SIG-M5 treated with dmso at 0.1 percent for 504 hours (cell line): ENCODE measurements around the gene FOXP2.

Source experiments
- DNase-seq: peaks from one replicate; lab custom pipeline; 2025; ENCODE audit not compliant: unreplicated experiment; lab: John Stamatoyannopoulos, UW

The FOXP2 gene

GRCh38 chr7:114708646-114709045, 294.0 kb downstream of the FOXP2 start:
- DNase-seq = no peak

- DNase-seq = no peak
These were observed 295.9 kb downstream of the FOXP2 start for GRCh38 chr7:114710499-114710898.

- no peak for DNase-seq
These were observed 296.6 kb downstream of the FOXP2 start for GRCh38 chr7:114711241-114711640.

- peak; percentile 6 for DNase-seq
These were observed 301.3 kb downstream of the FOXP2 start for GRCh38 chr7:114715907-114716306.

- no peak for DNase-seq
These were observed 304.2 kb downstream of the FOXP2 start for GRCh38 chr7:114718861-114719260.

GRCh38 chr7:114720725-114721124, 306.1 kb downstream of the FOXP2 start:
- no peak for DNase-seq

- DNase-seq = no peak
These were observed 307.9 kb downstream of the FOXP2 start for GRCh38 chr7:114722562-114722961.

DNA sequence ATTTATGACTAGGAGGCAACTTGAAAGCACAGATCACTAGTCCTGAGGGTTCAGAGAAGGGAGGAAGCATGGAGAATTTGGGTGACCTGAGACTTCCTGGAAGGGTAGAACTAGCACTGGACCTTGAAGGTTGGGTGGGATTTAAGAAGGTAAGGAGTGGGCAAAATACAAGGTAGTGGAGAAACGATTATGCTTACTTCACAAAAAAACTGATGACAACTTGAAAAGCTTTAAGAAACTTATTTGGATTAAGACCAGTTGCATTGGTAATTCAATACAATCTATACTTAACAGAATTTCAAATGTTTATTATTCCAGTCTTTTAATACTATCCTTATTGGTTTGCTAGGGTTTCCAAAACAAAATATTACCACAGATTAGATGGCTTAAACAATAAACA, 308.7 kb downstream of the FOXP2 start:
- no peak for DNase-seq

DNA sequence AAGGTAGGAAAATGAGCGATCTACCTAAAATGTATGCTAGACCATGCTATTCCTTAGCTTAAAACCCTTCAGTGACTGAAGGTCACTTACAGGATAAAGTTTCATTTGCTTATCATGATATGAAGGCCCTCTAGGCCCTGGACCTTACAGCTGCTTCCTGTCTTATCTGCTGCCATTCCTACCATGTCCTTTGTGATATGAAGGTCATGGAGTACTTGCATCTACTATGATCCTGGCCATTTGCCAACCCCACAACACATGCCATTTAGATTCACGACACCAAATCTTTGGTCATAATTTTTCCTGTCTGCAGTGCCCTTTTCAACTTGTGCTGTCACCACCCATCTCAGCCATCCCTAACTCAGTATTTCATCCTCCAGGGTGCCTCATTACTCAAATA, 325.5 kb downstream of the FOXP2 start:
- no peak for DNase-seq

DNA sequence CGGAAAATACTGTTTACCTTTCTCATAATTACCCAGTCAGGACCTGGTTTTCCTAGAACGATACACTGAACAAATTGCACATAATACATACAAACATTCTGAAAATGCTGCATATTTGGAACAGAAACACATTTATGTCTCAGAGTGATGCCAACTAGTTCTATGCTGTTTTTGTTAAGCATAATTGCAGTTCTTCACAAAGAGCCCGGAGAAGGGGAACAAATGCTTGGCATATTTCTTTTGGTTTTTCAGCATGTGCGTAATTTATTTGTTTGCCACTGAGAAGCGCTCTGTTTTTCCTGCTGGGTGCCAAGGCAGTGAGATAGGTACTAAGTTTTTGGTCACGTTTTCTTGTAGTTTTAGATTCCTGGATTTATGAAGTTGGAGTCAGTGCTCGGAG, 326.3 kb downstream of the FOXP2 start:
- DNase-seq = no peak

- DNase-seq = no peak
These were observed 327.3 kb downstream of the FOXP2 start for GRCh38 chr7:114741911-114742310.
